Neural cell (in vitro differentiated cells): Measurements from ENCODE around the gene CACNA1I. TPM values are rescaled to one million over a fixed set of nuclear protein-coding genes. Genes with fewer than 3 reads are reported as not detected.

Experiments used
- H2AFZ ChIP-seq: fragments of 200-600, 300-800 bp; sonication (generic), shearing (Covaris generic); 2 replicates; pipeline ENCODE4 v1.6.0; 2014; ENCODE audit warnings: low read depth, mild to moderate bottlenecking, antibody characterized with exemption, low read length, moderate library complexity
- H3F3A ChIP-seq: fragments of 200-600 bp; shearing (Covaris generic); 2 replicates; pipeline ENCODE4 v1.6.1; 2016; ENCODE audit warnings: mild to moderate bottlenecking, moderate library complexity, mixed read lengths, antibody characterized with exemption, low read length; ENCODE audit not compliant: insufficient read depth, poor library complexity, severe bottlenecking
- H3K27ac ChIP-seq: fragments of 200-600, 300-800 bp; sonication (generic), shearing (Covaris generic); 2 replicates; pipeline ENCODE4 v1.5.1; 2014; ENCODE audit warnings: mild to moderate bottlenecking, low read length, moderate library complexity
- H3K27me3 ChIP-seq: fragments of 300-800, 200-600 bp; sonication (generic), shearing (Covaris generic); 2 replicates; pipeline ENCODE4 v1.6.0; 2014; ENCODE audit warnings: mild to moderate bottlenecking, low read depth, low read length, moderate library complexity; ENCODE audit not compliant: insufficient read depth
- H3K36me3 ChIP-seq: fragments of 300-800, 200-600 bp; sonication (generic), shearing (Covaris generic); 2 replicates; pipeline ENCODE4 v1.5.1; 2014; ENCODE audit warnings: mild to moderate bottlenecking, antibody characterized with exemption, low read length, moderate library complexity; ENCODE audit not compliant: insufficient read depth
- H3K4me2 ChIP-seq: fragments of 300-800, 200-600 bp; sonication (generic), shearing (Covaris generic); 2 replicates; pipeline ENCODE4 v1.6.0; 2014; ENCODE audit warnings: mild to moderate bottlenecking, low read length
- H3K4me3 ChIP-seq: fragments of 300-800, 200-600 bp; sonication (generic), shearing (Covaris generic); 2 replicates; pipeline ENCODE4 v1.5.1; 2014; ENCODE audit warnings: mild to moderate bottlenecking, low read length, moderate library complexity
- H3K79me2 ChIP-seq: fragments of 200-600 bp; shearing (Covaris generic); replicated peaks from 2 replicates; pipeline ENCODE4 v1.6.0; 2014; ENCODE audit warnings: mild to moderate bottlenecking, low read length, moderate library complexity; ENCODE audit not compliant: insufficient read depth
- H3K9ac ChIP-seq: fragments of 300-800, 200-600 bp; sonication (generic), shearing (Covaris generic); 2 replicates; pipeline ENCODE4 v1.6.1; 2016; ENCODE audit warnings: mild to moderate bottlenecking, low read length, mixed read lengths
- H3K9me2 ChIP-seq: fragments of 200-600 bp; shearing (Covaris generic); 2 replicates; pipeline ENCODE4 v1.6.1; 2016; ENCODE audit warnings: mild to moderate bottlenecking, low read length, mixed read lengths; ENCODE audit not compliant: insufficient read depth
- H3K9me3 ChIP-seq: fragments of 200-600, 300-800 bp; sonication (generic), shearing (Covaris generic); 2 replicates; pipeline ENCODE4 v1.6.1; 2016; ENCODE audit warnings: mild to moderate bottlenecking, mixed run types, low read length, moderate library complexity, mixed read lengths
- H4K20me1 ChIP-seq: fragments of 200-600 bp; shearing (Covaris generic); 2 replicates; pipeline ENCODE4 v1.6.1; 2016; ENCODE audit warnings: mild to moderate bottlenecking, mixed run types; ENCODE audit not compliant: insufficient read depth
- EP300 ChIP-seq: fragments of 450-650 bp; conservative IDR thresholded peaks from 2 replicates; pipeline ENCODE4 v1.6.1; 2014; ENCODE audit warnings: antibody characterized with exemption, mild to moderate bottlenecking, moderate library complexity; ENCODE audit not compliant: poor library complexity, severe bottlenecking
- EZH2 ChIP-seq: fragments of 200-600, 300-800 bp; shearing (Covaris generic), sonication (generic); IDR thresholded peaks from 2 replicates; pipeline ENCODE4 v1.6.1; 2014; ENCODE audit warnings: antibody characterized with exemption, low read length, borderline replicate concordance, mild to moderate bottlenecking; ENCODE audit not compliant: insufficient read depth, poor library complexity, severe bottlenecking
- MXI1 ChIP-seq: fragments of 450-650 bp; conservative IDR thresholded peaks from 2 replicates; pipeline ENCODE4 v1.6.1; 2014; ENCODE audit warnings: antibody characterized with exemption, mild to moderate bottlenecking; ENCODE audit not compliant: poor library complexity, severe bottlenecking
- POLR2AphosphoS5 ChIP-seq: IDR thresholded peaks from 2 replicates; pipeline ENCODE4 v1.6.1; 2012
- RAD21 ChIP-seq: fragments of 450-650 bp; conservative IDR thresholded peaks from 2 replicates; pipeline ENCODE4 v1.6.1; 2014; ENCODE audit warnings: antibody characterized with exemption, mild to moderate bottlenecking, moderate library complexity
- REST ChIP-seq: IDR thresholded peaks from 2 replicates; pipeline ENCODE4 v1.6.1; 2012; ENCODE audit warnings: borderline replicate concordance
- SMC3 ChIP-seq: fragments of 450-650 bp; conservative IDR thresholded peaks from 2 replicates; pipeline ENCODE4 v1.6.1; 2014; ENCODE audit warnings: antibody characterized with exemption, mild to moderate bottlenecking, moderate library complexity; ENCODE audit not compliant: poor library complexity
- TAF1 ChIP-seq: IDR thresholded peaks from 2 replicates; pipeline ENCODE4 v1.6.1; 2012; ENCODE audit warnings: low read depth
- polyA plus RNA-seq: library from polyadenylated mRNA; depleted of rRNA; stranded (reverse); fragments of >200 nt; gene quantifications from 2 replicates; pipeline ENCODE4 v1.2.3, GENCODE V29; 2014
- TF ChIP-seq, protein P1 (sequence below): fragments of 450-650 bp; IDR thresholded peaks from 2 replicates; pipeline ENCODE4 v1.5.1; 2014; ENCODE audit warnings: antibody characterized with exemption, mild to moderate bottlenecking, moderate library complexity; ENCODE audit not compliant: poor library complexity, severe bottlenecking

The CACNA1I gene
- polyA plus RNA-seq, 1 donor from 2014 or later, result 1.9 TPM

DNA sequence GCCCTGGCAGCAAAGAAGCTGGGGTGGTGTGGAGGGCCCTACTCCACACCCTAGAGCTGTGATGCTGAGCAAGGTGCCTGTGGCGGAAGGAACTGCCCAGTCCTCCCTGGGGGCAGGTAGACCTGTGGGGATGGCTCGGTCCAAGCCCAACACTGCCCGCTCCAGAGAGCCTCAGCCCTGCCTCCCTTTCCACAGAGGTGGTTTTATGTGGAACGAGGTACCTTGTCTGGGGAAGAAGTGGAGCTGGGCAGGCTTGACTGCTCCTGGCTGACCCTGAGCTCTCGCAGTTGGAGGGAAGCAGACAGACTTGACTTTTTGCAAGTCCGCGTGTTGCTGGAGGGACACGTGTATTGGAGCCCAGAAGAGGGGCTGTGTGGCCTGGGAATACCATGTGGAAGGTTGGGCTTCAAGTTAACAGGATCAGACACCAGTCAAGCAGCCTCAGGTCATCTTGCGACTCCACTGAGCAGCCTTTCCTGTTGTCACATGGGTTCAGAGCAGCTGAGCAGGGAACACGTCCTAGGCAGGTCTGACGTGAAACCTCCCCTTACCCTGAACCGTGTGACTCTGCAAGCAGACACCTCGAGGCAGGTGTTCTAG is 117.7 kb downstream of the CACNA1I start:
- Histone ChIP-seq H3K79me2 (no peaks in the 10 kb centered on the region), H2AFZ (no peak overlapping the region), H3K9ac (no peak overlapping the region), H3K4me3 (no peak overlapping the region), H3K4me2 (no peak overlapping the region), H3K9me2 (no peaks in the 10 kb centered on the region), H3K9me3 (no peaks in the 10 kb centered on the region), H3K27ac (no peak overlapping the region), H3K27me3 (no peaks in the 10 kb centered on the region), H4K20me1 (no peaks in the 10 kb centered on the region), H3K36me3 (no peaks in the 10 kb centered on the region), H3F3A (no peaks in the 10 kb centered on the region)
- TF ChIP-seq MXI1, result no peak

- Histone ChIP-seq H4K20me1 (no peaks in the 10 kb centered on the region), H2AFZ (no peak overlapping the region), H3K27me3 (no peaks in the 10 kb centered on the region), H3F3A (no peaks in the 10 kb centered on the region), H3K27ac (no peak overlapping the region), H3K9ac (no peak overlapping the region), H3K4me3 (no peak overlapping the region), H3K9me2 (no peaks in the 10 kb centered on the region), H3K9me3 (no peaks in the 10 kb centered on the region), H3K4me2 (no peak overlapping the region), H3K79me2 (no peaks in the 10 kb centered on the region), H3K36me3 (no peaks in the 10 kb centered on the region)
- TF ChIP-seq POLR2AphosphoS5, result no peak
- no peak for TF ChIP-seq RAD21
These were observed 118.9 kb downstream of the CACNA1I start for GRCh38 chr22:39689421-39689820.

DNA sequence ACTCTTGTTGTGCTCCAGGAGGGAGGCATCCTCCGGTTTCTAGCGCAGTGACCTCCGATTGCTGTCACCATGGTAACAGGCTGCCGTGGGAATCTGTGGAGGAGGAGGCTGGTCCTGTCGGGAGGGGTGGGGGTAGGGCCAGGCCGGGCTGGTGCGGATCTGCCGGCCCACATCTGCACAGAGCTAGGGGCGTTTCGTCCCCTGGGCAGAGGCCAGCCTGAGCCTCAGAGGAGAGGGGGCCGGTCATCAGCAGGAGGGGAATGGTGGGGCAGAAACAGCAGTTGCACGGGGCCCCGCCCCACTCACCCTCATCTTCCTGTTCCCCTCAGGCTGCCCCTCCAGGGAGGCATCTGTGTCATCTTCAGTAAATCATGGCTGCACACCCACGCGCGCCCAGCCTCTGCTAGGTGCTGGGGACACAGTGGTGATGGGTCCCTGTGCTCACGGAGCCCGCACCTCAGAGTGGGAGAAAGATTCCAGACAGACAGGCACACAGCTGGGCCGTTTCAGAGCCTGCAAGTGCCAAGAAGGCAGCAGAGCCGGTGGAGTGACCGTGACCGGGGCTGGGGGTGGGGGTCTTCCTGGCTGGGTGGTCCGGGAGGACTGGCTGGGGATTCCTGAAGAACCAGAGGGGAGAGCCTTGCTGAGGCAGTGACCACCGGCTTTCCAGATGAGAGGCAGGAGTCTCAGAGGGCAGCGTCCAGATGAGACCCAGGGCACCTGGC is 120.5 kb downstream of the CACNA1I start:
- Histone ChIP-seq H3K4me3 (peak overlapping the region; percentile 50), H3K79me2 (no peaks in the 10 kb centered on the region), H3K9me3 (no peaks in the 10 kb centered on the region), H3K9ac (peak overlapping the region; percentile 51), H3K27me3 (no peaks in the 10 kb centered on the region), H3F3A (no peaks in the 10 kb centered on the region), H3K27ac (peak overlapping the region; percentile 62), H4K20me1 (no peaks in the 10 kb centered on the region), H3K36me3 (no peaks in the 10 kb centered on the region), H3K4me2 (peak overlapping the region; percentile 38), H2AFZ (peak overlapping the region; percentile 78), H3K9me2 (no peaks in the 10 kb centered on the region)
- TF ChIP-seq RAD21 (peak; percentile 18), EZH2 (no peak), REST (no peak), MXI1 (no peak), POLR2AphosphoS5 (peak; percentile 39), SMC3 (no peak), TAF1 (no peak), EP300 (no peak)
- TF ChIP-seq, protein P1, sequence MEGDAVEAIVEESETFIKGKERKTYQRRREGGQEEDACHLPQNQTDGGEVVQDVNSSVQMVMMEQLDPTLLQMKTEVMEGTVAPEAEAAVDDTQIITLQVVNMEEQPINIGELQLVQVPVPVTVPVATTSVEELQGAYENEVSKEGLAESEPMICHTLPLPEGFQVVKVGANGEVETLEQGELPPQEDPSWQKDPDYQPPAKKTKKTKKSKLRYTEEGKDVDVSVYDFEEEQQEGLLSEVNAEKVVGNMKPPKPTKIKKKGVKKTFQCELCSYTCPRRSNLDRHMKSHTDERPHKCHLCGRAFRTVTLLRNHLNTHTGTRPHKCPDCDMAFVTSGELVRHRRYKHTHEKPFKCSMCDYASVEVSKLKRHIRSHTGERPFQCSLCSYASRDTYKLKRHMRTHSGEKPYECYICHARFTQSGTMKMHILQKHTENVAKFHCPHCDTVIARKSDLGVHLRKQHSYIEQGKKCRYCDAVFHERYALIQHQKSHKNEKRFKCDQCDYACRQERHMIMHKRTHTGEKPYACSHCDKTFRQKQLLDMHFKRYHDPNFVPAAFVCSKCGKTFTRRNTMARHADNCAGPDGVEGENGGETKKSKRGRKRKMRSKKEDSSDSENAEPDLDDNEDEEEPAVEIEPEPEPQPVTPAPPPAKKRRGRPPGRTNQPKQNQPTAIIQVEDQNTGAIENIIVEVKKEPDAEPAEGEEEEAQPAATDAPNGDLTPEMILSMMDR, result no peak
